ENCODE results near the gene BAG2.

GRCh38 chr6:57162028-57162427, 10.1 kb upstream of the BAG2 start:
- TF ChIP-seq POLR2A (IDR thresholded peaks at IDR 0.05), result no peak
- no peak for TF ChIP-seq CTCF (IDR thresholded peaks at IDR 0.05)

Data from body of pancreas (tissue), 4 donors.